Loucy (cell line): ENCODE data around the gene DOLK.

Experiments used
- H2AFZ ChIP-seq: fragments of 200-600 bp; sonication (generic); 2 replicates; pipeline ENCODE4 v1.6.0; 2016; ENCODE audit warnings: antibody characterized with exemption, mild to moderate bottlenecking, low read length, moderate library complexity
- H3F3A ChIP-seq: fragments of 200-600 bp; 2 replicates; pipeline ENCODE4 v1.6.0; 2016; ENCODE audit warnings: antibody characterized with exemption, low read depth, mild to moderate bottlenecking
- H3K27me3 ChIP-seq: fragments of 200-600 bp; sonication (generic); 2 replicates; pipeline ENCODE4 v1.6.1; 2014; ENCODE audit warnings: low read length, mild to moderate bottlenecking; ENCODE audit not compliant: insufficient read depth, poor library complexity, severe bottlenecking
- H3K36me3 ChIP-seq: fragments of 200-600 bp; sonication (generic); 2 replicates; pipeline ENCODE4 v1.6.1; 2016; ENCODE audit warnings: low read length; ENCODE audit not compliant: insufficient read depth
- H3K4me1 ChIP-seq: fragments of 200-600 bp; sonication (generic); 2 replicates; pipeline ENCODE4 v1.5.1; 2014; ENCODE audit warnings: low read length, mild to moderate bottlenecking; ENCODE audit not compliant: insufficient read depth, poor library complexity, severe bottlenecking
- H3K4me2 ChIP-seq: fragments of 200-600 bp; sonication (generic); 2 replicates; pipeline ENCODE4 v1.6.0; 2014; ENCODE audit warnings: antibody characterized with exemption, low read length, low read depth, mild to moderate bottlenecking; ENCODE audit not compliant: poor library complexity, severe bottlenecking
- H3K4me3 ChIP-seq: fragments of 200-600 bp; sonication (generic); 2 replicates; pipeline ENCODE4 v1.5.1; 2014; ENCODE audit warnings: low read length, mild to moderate bottlenecking, mixed read lengths; ENCODE audit not compliant: poor library complexity, severe bottlenecking
- H3K79me2 ChIP-seq: fragments of 200-600 bp; sonication (generic); 2 replicates; pipeline ENCODE4 v1.6.1; 2014; ENCODE audit warnings: low read length; ENCODE audit not compliant: insufficient read depth
- H3K9ac ChIP-seq: fragments of 200-600 bp; sonication (generic); 2 replicates; pipeline ENCODE4 v1.6.0; 2014; ENCODE audit warnings: mild to moderate bottlenecking, low read depth, low read length, moderate library complexity; ENCODE audit not compliant: poor library complexity, severe bottlenecking
- H3K9me2 ChIP-seq: fragments of 200-600 bp; sonication (generic); replicated peaks from 2 replicates; pipeline ENCODE4 v1.6.1; 2016; ENCODE audit warnings: low read depth, low read length, mixed read lengths
- H3K9me3 ChIP-seq: fragments of 200-600 bp; sonication (generic); 2 replicates; pipeline ENCODE4 v1.6.1; 2014; ENCODE audit warnings: mild to moderate bottlenecking, antibody characterized with exemption, low read length, low read depth; ENCODE audit not compliant: insufficient read depth
- H4K20me1 ChIP-seq: fragments of 200-600 bp; sonication (generic); 2 replicates; pipeline ENCODE4 v1.6.0; 2014; ENCODE audit warnings: antibody characterized with exemption, low read length, mild to moderate bottlenecking; ENCODE audit not compliant: insufficient read depth, poor library complexity, severe bottlenecking
- EZH2phosphoT487 ChIP-seq: fragments of 200-600 bp; IDR thresholded peaks from 2 replicates; pipeline ENCODE4 v1.6.1; 2018; ENCODE audit warnings: antibody characterized with exemption, mild to moderate bottlenecking, moderate library complexity, borderline replicate concordance
- TF ChIP-seq, protein P1 (sequence below): fragments of 200-600 bp; sonication (generic); conservative IDR thresholded peaks from 2 replicates; pipeline ENCODE4 v1.5.1; 2014; ENCODE audit warnings: mild to moderate bottlenecking, antibody characterized with exemption, low read length

Gene DOLK

GRCh38 chr9:128919402-128920089 is 27.9 kb downstream of the DOLK start:
- Histone ChIP-seq H3K9ac (no peak overlapping the region), H3K27me3 (no peaks in the 10 kb centered on the region), H3K9me3 (no peaks in the 10 kb centered on the region)

DNA sequence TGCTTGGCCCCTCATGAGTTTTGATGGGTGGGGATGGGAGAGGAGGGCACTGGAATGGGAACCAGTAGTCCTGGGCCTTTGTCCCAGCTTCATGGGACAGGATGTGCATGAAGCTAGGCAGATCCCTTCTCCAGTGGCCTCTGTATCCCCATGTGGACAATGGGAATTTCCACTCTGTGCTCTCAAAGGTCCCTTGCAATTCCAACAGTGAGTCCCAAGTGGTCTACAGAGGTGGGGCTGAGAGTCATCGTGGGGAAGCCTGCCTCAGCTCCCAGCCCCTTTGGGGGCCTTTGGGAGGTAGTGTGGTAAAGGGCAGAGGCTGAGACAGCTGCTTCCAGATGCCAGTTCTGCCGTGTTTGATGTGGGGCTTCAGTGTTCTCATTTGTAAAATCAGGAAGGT is 28.5 kb downstream of the DOLK start:
- Histone ChIP-seq H3F3A (no peaks in the 10 kb centered on the region), H3K4me2 (no peak overlapping the region), H3K27me3 (no peaks in the 10 kb centered on the region), H3K79me2 (no peaks in the 10 kb centered on the region), H3K9me3 (no peaks in the 10 kb centered on the region), H3K9me2 (no peaks in the 10 kb centered on the region), H4K20me1 (no peaks in the 10 kb centered on the region), H3K36me3 (peaks cover 15% of the 10 kb centered on the region; the same call in 1 of the 2 replicates), H3K4me3 (no peak overlapping the region), H2AFZ (no peak overlapping the region), H3K4me1 (no peaks in the 10 kb centered on the region), H3K9ac (no peak overlapping the region)
- TF ChIP-seq EZH2phosphoT487 = no peak
- TF ChIP-seq, protein P1, sequence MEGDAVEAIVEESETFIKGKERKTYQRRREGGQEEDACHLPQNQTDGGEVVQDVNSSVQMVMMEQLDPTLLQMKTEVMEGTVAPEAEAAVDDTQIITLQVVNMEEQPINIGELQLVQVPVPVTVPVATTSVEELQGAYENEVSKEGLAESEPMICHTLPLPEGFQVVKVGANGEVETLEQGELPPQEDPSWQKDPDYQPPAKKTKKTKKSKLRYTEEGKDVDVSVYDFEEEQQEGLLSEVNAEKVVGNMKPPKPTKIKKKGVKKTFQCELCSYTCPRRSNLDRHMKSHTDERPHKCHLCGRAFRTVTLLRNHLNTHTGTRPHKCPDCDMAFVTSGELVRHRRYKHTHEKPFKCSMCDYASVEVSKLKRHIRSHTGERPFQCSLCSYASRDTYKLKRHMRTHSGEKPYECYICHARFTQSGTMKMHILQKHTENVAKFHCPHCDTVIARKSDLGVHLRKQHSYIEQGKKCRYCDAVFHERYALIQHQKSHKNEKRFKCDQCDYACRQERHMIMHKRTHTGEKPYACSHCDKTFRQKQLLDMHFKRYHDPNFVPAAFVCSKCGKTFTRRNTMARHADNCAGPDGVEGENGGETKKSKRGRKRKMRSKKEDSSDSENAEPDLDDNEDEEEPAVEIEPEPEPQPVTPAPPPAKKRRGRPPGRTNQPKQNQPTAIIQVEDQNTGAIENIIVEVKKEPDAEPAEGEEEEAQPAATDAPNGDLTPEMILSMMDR = no peak

More at GRCh38 chr9:128919402-128920089, 27.9 kb downstream of the DOLK start:
- TF ChIP-seq, protein P1 = no peak
- TF ChIP-seq EZH2phosphoT487 = no peak
- H3K4me2 ChIP-seq = no peak overlapping the region
- peaks cover 15% of the 10 kb centered on the region; the same call in 1 of the 2 replicates for H3K36me3 ChIP-seq
- no peaks in the 10 kb centered on the region for H3K4me1 ChIP-seq
- H3K9me2 ChIP-seq = no peaks in the 10 kb centered on the region
- no peak overlapping the region for H3K4me3 ChIP-seq
- no peaks in the 10 kb centered on the region for H3F3A ChIP-seq
- H4K20me1 ChIP-seq = no peaks in the 10 kb centered on the region
- no peaks in the 10 kb centered on the region for H3K79me2 ChIP-seq
- no peak overlapping the region for H2AFZ ChIP-seq

- no peaks in the 10 kb centered on the region for H4K20me1 ChIP-seq
- no peaks in the 10 kb centered on the region for H3F3A ChIP-seq
- no peak overlapping the region for H2AFZ ChIP-seq
- no peak overlapping the region for H3K4me3 ChIP-seq
- H3K27me3 ChIP-seq = no peaks in the 10 kb centered on the region
- TF ChIP-seq EZH2phosphoT487 = no peak
- TF ChIP-seq, protein P1 = no peak
- no peaks in the 10 kb centered on the region for H3K4me1 ChIP-seq
- H3K79me2 ChIP-seq = no peaks in the 10 kb centered on the region
- no peaks in the 10 kb centered on the region for H3K9me3 ChIP-seq
- H3K4me2 ChIP-seq = no peak overlapping the region
- H3K9ac ChIP-seq = no peak overlapping the region
- no peaks in the 10 kb centered on the region for H3K9me2 ChIP-seq
- peaks cover 15% of the 10 kb centered on the region; the same call in 1 of the 2 replicates for H3K36me3 ChIP-seq
Observed at GRCh38 chr9:128917151-128917849, 30.1 kb downstream of the DOLK start.
